ENCODE data around the gene FIZ1. TPM values are rescaled to one million over a fixed set of nuclear protein-coding genes. Genes with fewer than 3 reads are reported as not detected.

Gene FIZ1
- total RNA-seq, 1 experiment from 2014 or later: 21.5 TPM

GRCh38 chr19:55603581-55604292, 4.4 kb upstream of the FIZ1 start:
- H3K4me2 ChIP-seq (ENCODE audit: insufficient read depth, insufficient read length, low read length): no peak overlapping the region
- H3K79me2 ChIP-seq (ENCODE audit: insufficient read depth, low read length): no peaks in the 10 kb centered on the region; the same call in 1 of the 2 replicates
- Mint-ChIP-seq H3K9me3 (peaks cover 2 to 4% of the 10 kb centered on the region in 2 experiments; a peak in 2 of 5 replicates), H3K27ac (peak overlapping the region in 2 of 3 experiments; percentile 65 to 93; a peak in 4 of 7 replicates), H3K27me3 (ENCODE audit: low read depth) (no peaks in the 10 kb centered on the region), H3K4me3 (peak overlapping the region; percentile 74 to 87), H3K4me1 (peaks cover 34 to 35% of the 10 kb centered on the region in 2 experiments), H3K36me3 (ENCODE audit: insufficient read depth in 1 of 3, low read depth in 3 of 3) (peaks cover 10 to 15% (median 13%) of the 10 kb centered on the region in 3 experiments)
- no peak overlapping the region for H3K14ac ChIP-seq (ENCODE audit: insufficient read depth, low read length)
- no peaks in the 10 kb centered on the region for H3K9me3 ChIP-seq (ENCODE audit: control insufficient read depth, low read depth, low read length)
- H2AFZ ChIP-seq (ENCODE audit: low read length): no peak overlapping the region
- no peak overlapping the region for H3K9ac ChIP-seq (ENCODE audit: extremely low read depth, insufficient read length, low read length)
- H4K20me1 ChIP-seq (ENCODE audit: control insufficient read depth, insufficient read depth, insufficient read length): no peaks in the 10 kb centered on the region
- H3K18ac ChIP-seq (ENCODE audit: insufficient read length, low read depth, low read length): no peak overlapping the region
- no peaks in the 10 kb centered on the region for H3K27me3 ChIP-seq (ENCODE audit: insufficient read depth, low read length)
- no peak overlapping the region for H3K56ac ChIP-seq (ENCODE audit: insufficient read length, low read depth, low read length)
- H2BK120ac ChIP-seq (ENCODE audit: low read depth, low read length, poor library complexity, severe bottlenecking): no peak overlapping the region
- no peak overlapping the region for H2BK5ac ChIP-seq (ENCODE audit: insufficient read length, low read length)
- H3K27ac ChIP-seq (ENCODE audit: insufficient read length, low read depth, low read length): no peak overlapping the region
- H3K4me1 ChIP-seq (ENCODE audit: insufficient read depth, low read length): peaks cover 4% of the 10 kb centered on the region; the same call in 1 of the 2 replicates
- no peak overlapping the region for H3K4ac ChIP-seq (ENCODE audit: low read depth, low read length)
- H4K91ac ChIP-seq (ENCODE audit: insufficient read length, low read depth, low read length): no peak overlapping the region
- peaks cover 4% of the 10 kb centered on the region for H3K79me1 ChIP-seq (ENCODE audit: insufficient read depth, low read depth, low read length, poor library complexity, severe bottlenecking)
- TF ChIP-seq CTCF (conservative IDR thresholded peaks at IDR 0.05): no peak
- H4K8ac ChIP-seq (replicated peaks; ENCODE audit: insufficient read length, low read depth, low read length): no peak overlapping the region
- WGBS (ENCODE audit: extremely low coverage, insufficient read length, low lambda C conversion rate): 100% methylated on average over 2 of the region's 22 CpGs
- H2BK15ac ChIP-seq (ENCODE audit: low read depth, low read length): no peak overlapping the region
- H3K23me2 ChIP-seq (ENCODE audit: insufficient read length, low read depth, low read length, poor library complexity, severe bottlenecking): peaks cover 8% of the 10 kb centered on the region
- H4K5ac ChIP-seq (ENCODE audit: insufficient read length, low read depth, low read length): no peak overlapping the region
- H2BK12ac ChIP-seq (ENCODE audit: insufficient read length, low read depth, low read length): no peak overlapping the region
- no peak overlapping the region for H2BK20ac ChIP-seq (ENCODE audit: low read depth, low read length, poor library complexity, severe bottlenecking)
- no peak overlapping the region for H3T11ph ChIP-seq (ENCODE audit: low read length)
- H2AK5ac ChIP-seq (ENCODE audit: insufficient read length, low read length): no peak overlapping the region
- peak; percentile 85 for DNase-seq
- H3K23ac ChIP-seq (ENCODE audit: insufficient read length, low read depth, low read length): no peak overlapping the region
